Uterus (tissue), 2 donors: ENCODE data around the gene POM121L12.

Experiments
- CTCF ChIP-seq, 4 experiments: fragments of 200-600 bp in 2 of 4; fragments of 450-650 bp in 2 of 4; sonication (generic) in 2 of 4; IDR thresholded peaks; one replicate each; pipeline ENCODE4 v1.5.1; 2016 to 2019; ENCODE audit warnings: antibody characterized with exemption in 4 of 4, mild to moderate bottlenecking in 2 of 4, moderate library complexity in 1 of 4
- POLR2A ChIP-seq, 2 donors: fragments of 450-650 bp; IDR thresholded peaks; one replicate each; pipeline ENCODE4 v1.6.1; 2016; ENCODE audit warnings: antibody characterized with exemption in 2 of 2, mild to moderate bottlenecking in 1 of 2, moderate library complexity in 1 of 2

- no peak for TF ChIP-seq POLR2A (IDR thresholded peaks at IDR 0.05)
- TF ChIP-seq CTCF (IDR thresholded peaks at IDR 0.05): no peak
Observed at GRCh38 chr7:53060066-53060465, 24.6 kb downstream of the POM121L12 start.
